ENCODE data around the gene TMEM33. TPM values are rescaled to one million over a fixed set of nuclear protein-coding genes. Genes with fewer than 3 reads are reported as not detected.

The TMEM33 gene
- total and polyA plus RNA-seq, 2 of the 8 experiments (the other 6 are each of a cell fraction or from before 2014, with no cell fraction given): 72.5 to 94.4 TPM

GRCh38 chr4:41992967-41993857 is 58.0 kb downstream of the TMEM33 start:
- POLR2A ChIA-PET (ENCODE audit: partially characterized antibody): interaction anchor here (0.7 to 0.9 kb wide), 2 partner anchors 32 to 36 kb away, joined by 3 read pairs; no protein-coding TSS in a partner anchor
- Histone ChIP-seq H3K23me2 (ENCODE audit: low read depth, low read length) (peaks cover 9% of the 10 kb centered on the region), H3K9ac (replicated peaks in 1 of 4; ENCODE audit: extremely low read depth in 1 of 4, low read depth in 3 of 4, low read length in 3 of 4) (no peak overlapping the region), H3K79me1 (ENCODE audit: low read depth, low read length) (peaks cover 3% of the 10 kb centered on the region; the same call in 1 of the 2 replicates), H3K4ac (replicated peaks; ENCODE audit: insufficient read length, low read depth, low read length) (no peak overlapping the region), H3K23ac (ENCODE audit: insufficient read length) (no peak overlapping the region), H4K91ac (replicated peaks; ENCODE audit: insufficient read length, low read length) (no peak overlapping the region), H3K79me2 (ENCODE audit: control insufficient read depth in 1 of 2, insufficient read depth in 2 of 2, low read length in 2 of 2) (peaks cover 3 to 63% of the 10 kb centered on the region in 2 experiments), H3K27ac (ENCODE audit: low read depth, low read length) (no peak overlapping the region), H3K9me3 (ENCODE audit: insufficient read depth in 2 of 2, low read depth in 1 of 2, low read length in 1 of 2) (no peaks in the 10 kb centered on the region), H3K14ac (ENCODE audit: insufficient read length) (no peak overlapping the region), H4K8ac (ENCODE audit: extremely low read depth, insufficient read depth, low read length) (no peak overlapping the region), H2BK120ac (replicated peaks; ENCODE audit: low read depth, low read length) (no peak overlapping the region), H2AK5ac (ENCODE audit: low read depth, low read length) (no peak overlapping the region), H2AFZ (ENCODE audit: low read length) (no peak overlapping the region), H2BK15ac (ENCODE audit: low read length) (no peak overlapping the region), H3K4me2 (ENCODE audit: insufficient read depth in 1 of 2, low read depth in 2 of 2, low read length in 2 of 2) (no peak overlapping the region), H2BK12ac (ENCODE audit: low read depth, low read length) (no peak overlapping the region), H4K20me1 (replicated peaks in 1 of 2; ENCODE audit: control insufficient read depth in 1 of 2, insufficient read depth in 2 of 2, low read length in 2 of 2) (peaks cover 0 to 3% of the 10 kb centered on the region in 2 experiments), H3K18ac (ENCODE audit: extremely low read depth, low read length) (no peak overlapping the region), H3K4me1 (replicated peaks in 1 of 4; ENCODE audit: control insufficient read depth in 3 of 4, insufficient read depth in 4 of 4, low read length in 3 of 4) (peaks cover 2 to 6% (median 3%) of the 10 kb centered on the region in 4 experiments; a peak in 5 of 7 replicates), H3K4me3 (ENCODE audit: extremely low read depth in 1 of 4, insufficient read depth in 2 of 4, low read depth in 3 of 4, low read length in 4 of 4) (no peak overlapping the region), H3K56ac (replicated peaks; ENCODE audit: insufficient read length, low read depth, low read length) (no peak overlapping the region), H2BK5ac (ENCODE audit: low read depth, low read length) (no peak overlapping the region), H3K36me3 (ENCODE audit: control insufficient read depth in 2 of 4, insufficient read depth in 4 of 4, low read length in 3 of 4) (no peaks in the 10 kb centered on the region), H3K27me3 (replicated peaks in 1 of 4; ENCODE audit: control insufficient read depth in 3 of 4, extremely low read depth in 1 of 4, insufficient read depth in 3 of 4, low read length in 3 of 4) (no peaks in the 10 kb centered on the region), H4K5ac (ENCODE audit: insufficient read length, low read depth, low read length) (no peak overlapping the region), H2BK20ac (ENCODE audit: low read length) (no peak overlapping the region)
- WGBS, 2 experiments (ENCODE audit: extremely low coverage in 1 of 2, insufficient coverage in 1 of 2, insufficient read length in 1 of 2, insufficient replicate concordance in 2 of 2, low coverage in 1 of 2, low lambda C conversion rate in 2 of 2, missing lambda C conversion rate in 1 of 2): 84% methylated on average over 4 of the region's 4 CpGs; no CpG with 5 or more reads in 1 of the 2 experiments
- CTCF ChIA-PET (ENCODE audit: partially characterized antibody): no interaction called here
- DNase-seq (ENCODE audit: low read depth in 1 of 2, low spot score in 2 of 2) (no peak), FAIRE-seq (no peak)
- TF ChIP-seq, protein P1, sequence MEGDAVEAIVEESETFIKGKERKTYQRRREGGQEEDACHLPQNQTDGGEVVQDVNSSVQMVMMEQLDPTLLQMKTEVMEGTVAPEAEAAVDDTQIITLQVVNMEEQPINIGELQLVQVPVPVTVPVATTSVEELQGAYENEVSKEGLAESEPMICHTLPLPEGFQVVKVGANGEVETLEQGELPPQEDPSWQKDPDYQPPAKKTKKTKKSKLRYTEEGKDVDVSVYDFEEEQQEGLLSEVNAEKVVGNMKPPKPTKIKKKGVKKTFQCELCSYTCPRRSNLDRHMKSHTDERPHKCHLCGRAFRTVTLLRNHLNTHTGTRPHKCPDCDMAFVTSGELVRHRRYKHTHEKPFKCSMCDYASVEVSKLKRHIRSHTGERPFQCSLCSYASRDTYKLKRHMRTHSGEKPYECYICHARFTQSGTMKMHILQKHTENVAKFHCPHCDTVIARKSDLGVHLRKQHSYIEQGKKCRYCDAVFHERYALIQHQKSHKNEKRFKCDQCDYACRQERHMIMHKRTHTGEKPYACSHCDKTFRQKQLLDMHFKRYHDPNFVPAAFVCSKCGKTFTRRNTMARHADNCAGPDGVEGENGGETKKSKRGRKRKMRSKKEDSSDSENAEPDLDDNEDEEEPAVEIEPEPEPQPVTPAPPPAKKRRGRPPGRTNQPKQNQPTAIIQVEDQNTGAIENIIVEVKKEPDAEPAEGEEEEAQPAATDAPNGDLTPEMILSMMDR (IDR thresholded peaks at IDR 0.05; ENCODE audit: control extremely low read depth in 1 of 3, insufficient read depth in 1 of 3, low read depth in 1 of 3, low read length in 3 of 3): no peak
- TF ChIP-seq SIX5 (IDR thresholded peaks at IDR 0.05; ENCODE audit: low read depth, low read length) (no peak), CTBP2 (IDR thresholded peaks at IDR 0.05; ENCODE audit: borderline replicate concordance, insufficient read depth, insufficient read length, low read length) (no peak), YY1 (IDR thresholded peaks at IDR 0.05; ENCODE audit: low read depth, low read length) (no peak), CBX8 (IDR thresholded peaks at IDR 0.05; ENCODE audit: borderline replicate concordance, low read depth, low read length) (no peak), E2F6 (IDR thresholded peaks at IDR 0.05) (no peak), POLR2AphosphoS5 (IDR thresholded peaks at IDR 0.05; ENCODE audit: low read depth, low read length) (no peak)
- TF ChIP-seq, protein P2, sequence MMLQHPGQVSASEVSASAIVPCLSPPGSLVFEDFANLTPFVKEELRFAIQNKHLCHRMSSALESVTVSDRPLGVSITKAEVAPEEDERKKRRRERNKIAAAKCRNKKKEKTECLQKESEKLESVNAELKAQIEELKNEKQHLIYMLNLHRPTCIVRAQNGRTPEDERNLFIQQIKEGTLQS (IDR thresholded peaks at IDR 0.05; ENCODE audit: insufficient read depth, low read depth, low read length): no peak

Data from H1 (cell line).